CD14-positive monocyte (primary cell): ENCODE measurements around the gene PAPPA2. TPM values are rescaled to one million over a fixed set of nuclear protein-coding genes. Genes with fewer than 3 reads are reported as not detected.

Experiments used
- DNase-seq, 3 donors: peaks; one replicate each; pipeline ENCODE4 v3.0.0-alpha.2; 2011 to 2022
- H2AFZ ChIP-seq: 2 replicates; pipeline ENCODE4 v1.6.0; 2012; ENCODE audit warnings: mild to moderate bottlenecking, low read depth, low read length, inconsistent platforms; ENCODE audit not compliant: insufficient read depth, poor library complexity, severe bottlenecking
- H3K27ac ChIP-seq, 2 donors: 1 replicate in 1 of 2; 2 replicates in 1 of 2; pipeline ENCODE4 v1.5.1; 2012 to 2013; ENCODE audit warnings: low read length in 2 of 2, control low read depth in 1 of 2, inconsistent platforms in 1 of 2, low read depth in 1 of 2, mild to moderate bottlenecking in 1 of 2
- H3K27me3 ChIP-seq, 2 donors: one replicate each; pipeline versions ENCODE4 v1.6.0 to v1.6.1; 2011 to 2013; ENCODE audit warnings: low read length in 2 of 2; ENCODE audit not compliant: control insufficient read depth in 2 of 2, insufficient read depth in 2 of 2
- H3K36me3 ChIP-seq, 2 donors: replicated peaks in 1 of 2; 1 replicate in 1 of 2; 2 replicates in 1 of 2; pipeline versions ENCODE4 v1.5.1 to v1.6.1; 2012 to 2013; ENCODE audit warnings: low read length in 2 of 2, control low read depth in 1 of 2, inconsistent platforms in 1 of 2, mild to moderate bottlenecking in 1 of 2; ENCODE audit not compliant: insufficient read depth in 2 of 2, control insufficient read depth in 1 of 2
- H3K4me1 ChIP-seq, 2 donors: 1 replicate in 1 of 2; 2 replicates in 1 of 2; pipeline versions ENCODE4 v1.5.1 to v1.6.1; 2012 to 2013; ENCODE audit warnings: low read length in 2 of 2, control low read depth in 1 of 2, inconsistent platforms in 1 of 2, mild to moderate bottlenecking in 1 of 2, moderate library complexity in 1 of 2; ENCODE audit not compliant: insufficient read depth in 2 of 2, control insufficient read depth in 1 of 2
- H3K4me2 ChIP-seq: replicated peaks from 2 replicates; pipeline ENCODE3; 2012; ENCODE audit warnings: low read length, moderate library complexity, mild to moderate bottlenecking; ENCODE audit not compliant: poor library complexity, severe bottlenecking; ENCODE audit errors: extremely low read depth
- H3K4me3 ChIP-seq, 3 experiments: fragments of 200-600 bp in 1 of 3; sonication (generic) in 1 of 3; replicated peaks in 1 of 3; 1 replicate in 2 of 3; 2 replicates in 1 of 3; pipeline ENCODE4 v1.5.1; 2011 to 2013; ENCODE audit warnings: low read length in 3 of 3, mild to moderate bottlenecking in 3 of 3, control low read depth in 2 of 3, low read depth in 2 of 3, inconsistent platforms in 1 of 3, moderate library complexity in 1 of 3
- H3K79me2 ChIP-seq: 2 replicates; pipeline ENCODE4 v1.6.0; 2012; ENCODE audit warnings: mild to moderate bottlenecking, control low read depth, inconsistent platforms, low read length, moderate library complexity; ENCODE audit not compliant: insufficient read depth
- H3K9ac ChIP-seq: 2 replicates; pipeline ENCODE4 v1.6.0; 2017; ENCODE audit warnings: low read length, mild to moderate bottlenecking; ENCODE audit not compliant: insufficient read depth, poor library complexity, severe bottlenecking
- H3K9me3 ChIP-seq, 2 donors: replicated peaks in 1 of 2; 1 replicate in 1 of 2; 2 replicates in 1 of 2; pipeline versions ENCODE4 v1.5.1 to v1.6.1; 2012 to 2013; ENCODE audit warnings: low read length in 2 of 2, control low read depth in 1 of 2; ENCODE audit not compliant: control insufficient read depth in 1 of 2, insufficient read depth in 1 of 2
- H4K20me1 ChIP-seq: 2 replicates; pipeline ENCODE4 v1.6.0; 2012; ENCODE audit warnings: mild to moderate bottlenecking, low read length, control low read depth, moderate library complexity; ENCODE audit not compliant: insufficient read depth
- H3K27ac Mint-ChIP-seq, 7 donors: one replicate each; pipeline ENCODE4 v1.8.0; 2020; ENCODE audit warnings: mild to moderate bottlenecking in 7 of 7, mixed read lengths in 7 of 7, moderate library complexity in 6 of 7, inconsistent platforms in 2 of 7
- H3K27me3 Mint-ChIP-seq, 3 donors: one replicate each; pipeline ENCODE4 v1.8.0; 2021 to 2022; ENCODE audit warnings: low read depth in 3 of 3, mild to moderate bottlenecking in 3 of 3, mixed read lengths in 3 of 3, moderate library complexity in 3 of 3, inconsistent platforms in 1 of 3
- H3K36me3 Mint-ChIP-seq, 2 donors: one replicate each; pipeline ENCODE4 v1.8.0; 2020; ENCODE audit warnings: mixed read lengths in 2 of 2, inconsistent platforms in 1 of 2, mild to moderate bottlenecking in 1 of 2
- H3K4me1 Mint-ChIP-seq: one replicate; pipeline ENCODE4 v1.8.0; 2020; ENCODE audit warnings: mild to moderate bottlenecking, mixed read lengths
- H3K4me3 Mint-ChIP-seq, 2 donors: one replicate each; pipeline ENCODE4 v1.8.0; 2020; ENCODE audit warnings: mild to moderate bottlenecking in 2 of 2, mixed read lengths in 2 of 2, moderate library complexity in 1 of 2
- H3K9me3 Mint-ChIP-seq, 7 donors: one replicate each; pipeline ENCODE4 v1.8.0; 2020 to 2022; ENCODE audit warnings: mixed read lengths in 7 of 7, mild to moderate bottlenecking in 6 of 7, moderate library complexity in 6 of 7, inconsistent platforms in 2 of 7
- CTCF ChIP-seq: fragments of 200-600 bp; IDR thresholded peaks from one replicate; pipeline ENCODE4 v1.8.0; 2022; ENCODE audit warnings: antibody characterized with exemption, mild to moderate bottlenecking
- WGBS: methylation state at CpG from one replicate; pipeline ENCODE4 v1.1.5; 2013; ENCODE audit warnings: missing lambda C conversion rate; ENCODE audit not compliant: insufficient coverage; 5-methylcytosine and 5-hydroxymethylcytosine counted together
- intact Hi-C, 2 donors: fragments of 100-400 bp; cut with micrococcal nuclease; formaldehyde crosslinking; loops; one replicate each; pipeline versions ENCODE4 v1.15.0 to v1.15.1; 2023
- polyA plus RNA-seq, 3 donors: library from polyadenylated mRNA; depleted of rRNA in 1 of 3; unstranded in 2 of 3; stranded (reverse) in 1 of 3; fragments of 300-500 nt in 2 of 3; fragments of >200 nt in 1 of 3; fragmentation: Illumina TruSeq in 2 of 3; gene quantifications; 1 replicate in 2 of 3; 2 replicates in 1 of 3; pipeline ENCODE4 v1.2.3, GENCODE V29; 2012 to 2021

Gene PAPPA2
- polyA plus RNA-seq, 3 donors = not detected

DNA sequence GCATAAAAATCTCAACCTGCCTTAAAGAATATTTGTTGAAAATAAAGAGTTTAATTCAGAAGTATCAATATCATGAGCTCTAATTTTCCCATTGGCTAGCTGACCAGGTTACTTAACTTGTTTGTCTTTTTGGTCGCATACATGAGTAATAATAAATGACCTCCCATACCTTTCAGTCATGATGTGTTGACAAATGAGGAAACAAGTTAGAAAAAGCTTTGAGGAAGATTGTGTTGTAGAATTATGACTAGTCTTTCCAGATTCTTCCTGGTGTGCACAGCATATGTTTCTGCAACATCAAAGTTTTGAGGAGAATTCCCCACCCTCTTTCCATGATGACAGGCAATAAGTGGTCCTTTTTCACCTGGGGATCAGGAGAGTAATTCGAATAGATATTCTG lies 17.6 kb upstream of the PAPPA2 start:
- H3K4me1 Mint-ChIP-seq = no peaks in the 10 kb centered on the region
- Histone ChIP-seq H3K4me1 (no peaks in the 10 kb centered on the region), H3K27ac (no peak overlapping the region), H3K9ac (no peak overlapping the region), H3K9me3 (no peaks in the 10 kb centered on the region), H3K27me3 (no peaks in the 10 kb centered on the region), H3K36me3 (no peaks in the 10 kb centered on the region), H3K79me2 (no peaks in the 10 kb centered on the region), H3K4me3 (no peak overlapping the region), H3K4me2 (no peak overlapping the region), H4K20me1 (no peaks in the 10 kb centered on the region), H2AFZ (no peak overlapping the region)
- H3K27me3 Mint-ChIP-seq = peaks cover 0 to 2% (median 0%) of the 10 kb centered on the region in 3 donors
- no peaks in the 10 kb centered on the region for H3K36me3 Mint-ChIP-seq
- H3K9me3 Mint-ChIP-seq = peaks cover 0 to 3% (median 2%) of the 10 kb centered on the region in 7 donors
- H3K4me3 Mint-ChIP-seq = no peak overlapping the region
- DNase-seq = no peak
- intact Hi-C loops = no loop called here
- no peak overlapping the region for H3K27ac Mint-ChIP-seq
- TF ChIP-seq CTCF = no peak
- 60% methylated on average over 1 of the region's 2 CpGs for WGBS

- no peaks in the 10 kb centered on the region for H3K9me3 ChIP-seq
- no peaks in the 10 kb centered on the region for H3K79me2 ChIP-seq
- WGBS = no CpG with 5 or more reads among the region's 4 CpGs
- TF ChIP-seq CTCF = no peak
- Mint-ChIP-seq H3K4me1 (no peaks in the 10 kb centered on the region), H3K4me3 (no peak overlapping the region), H3K27ac (no peak overlapping the region), H3K27me3 (no peaks in the 10 kb centered on the region), H3K9me3 (peaks cover 0 to 9% (median 4%) of the 10 kb centered on the region in 7 donors), H3K36me3 (no peaks in the 10 kb centered on the region)
- no peak overlapping the region for H3K9ac ChIP-seq
- H2AFZ ChIP-seq = no peak overlapping the region
- H3K4me3 ChIP-seq = no peak overlapping the region
- H3K27me3 ChIP-seq = no peaks in the 10 kb centered on the region
- H4K20me1 ChIP-seq = no peaks in the 10 kb centered on the region
- H3K4me2 ChIP-seq = no peak overlapping the region
- no peaks in the 10 kb centered on the region for H3K4me1 ChIP-seq
- no peak overlapping the region for H3K27ac ChIP-seq
- intact Hi-C loops = no loop called here
- no peak for DNase-seq
- H3K36me3 ChIP-seq = no peaks in the 10 kb centered on the region
These were observed 14.6 kb upstream of the PAPPA2 start for GRCh38 chr1:176448340-176448739.
